ENCODE results near the gene CYS1.
"Not testable (repeated sequence)": the region's sequence is repeated elsewhere in the genome, so short reads cannot be mapped to it uniquely, and the experiment has no call there.

The CYS1 gene

GRCh38 chr2:10019174-10019573 is 61.0 kb downstream of the CYS1 start:
- DNase-seq (ENCODE audit: insufficient read length, low spot score) (no peak), FAIRE-seq (no peak)
- no peak for TF ChIP-seq PAX5 (IDR thresholded peaks at IDR 0.05; ENCODE audit: insufficient read depth, low read length, severe bottlenecking)
- no peak for TF ChIP-seq POLR2AphosphoS5 (IDR thresholded peaks at IDR 0.05; ENCODE audit: low read depth, low read length)
- no peak for TF ChIP-seq POU2F2 (IDR thresholded peaks at IDR 0.05; ENCODE audit: low read depth, low read length)
- no peak for TF ChIP-seq SPI1 (IDR thresholded peaks at IDR 0.05; ENCODE audit: low read depth, low read length)
- no peak for TF ChIP-seq POLR2A (IDR thresholded peaks at IDR 0.05; ENCODE audit: low read depth, low read length)
- no peak for TF ChIP-seq TAF1 (IDR thresholded peaks at IDR 0.05; ENCODE audit: low read depth, low read length)

DNA sequence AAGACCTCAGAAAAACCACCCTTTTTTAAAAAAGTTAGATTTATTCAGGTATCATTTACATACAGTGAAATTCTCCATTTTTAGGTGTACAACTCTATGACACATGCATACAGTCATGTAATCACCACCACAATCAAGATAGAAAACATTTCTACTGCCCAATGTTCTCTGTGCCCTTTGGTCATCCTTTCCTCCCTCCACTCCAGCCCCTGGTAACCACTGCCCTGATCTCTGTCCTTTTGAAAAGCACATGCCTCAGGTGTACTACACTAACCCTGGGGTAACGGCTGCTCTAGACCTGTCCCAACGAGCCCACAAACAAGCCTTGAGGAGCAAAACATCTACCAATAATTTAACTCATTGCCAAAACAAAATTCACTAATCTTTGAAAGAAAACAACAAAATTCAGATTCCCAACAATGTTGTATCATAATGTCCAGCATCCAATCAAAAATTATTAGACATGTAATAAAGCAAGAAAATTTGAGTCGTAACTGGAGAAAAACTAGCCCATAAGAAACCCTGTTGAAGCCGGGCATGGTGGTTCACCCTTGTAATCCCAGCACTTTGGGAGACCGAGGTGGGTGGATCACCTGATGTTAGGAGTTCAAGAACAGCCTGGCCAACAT is 62.8 kb downstream of the CYS1 start:
- no peak for TF ChIP-seq TAF1 (IDR thresholded peaks at IDR 0.05; ENCODE audit: low read depth, low read length)
- no peak for TF ChIP-seq POU2F2 (IDR thresholded peaks at IDR 0.05; ENCODE audit: low read depth, low read length)
- no peak for TF ChIP-seq PAX5 (IDR thresholded peaks at IDR 0.05; ENCODE audit: insufficient read depth, low read length, severe bottlenecking)
- TF ChIP-seq SPI1 (IDR thresholded peaks at IDR 0.05; ENCODE audit: low read depth, low read length): no peak
- TF ChIP-seq POLR2A (IDR thresholded peaks at IDR 0.05; ENCODE audit: low read depth, low read length): no peak
- no peak for TF ChIP-seq POLR2AphosphoS5 (IDR thresholded peaks at IDR 0.05; ENCODE audit: low read depth, low read length)
- DNase-seq (ENCODE audit: insufficient read length, low spot score) (no peak), FAIRE-seq (no peak)

- DNase-seq (ENCODE audit: insufficient read length, low spot score): no peak
- FAIRE-seq: no peak
- TF ChIP-seq SPI1 (IDR thresholded peaks at IDR 0.05; ENCODE audit: low read depth, low read length) (no peak), TAF1 (IDR thresholded peaks at IDR 0.05; ENCODE audit: low read depth, low read length) (no peak), PAX5 (IDR thresholded peaks at IDR 0.05; ENCODE audit: insufficient read depth, low read length, severe bottlenecking) (no peak), POLR2A (IDR thresholded peaks at IDR 0.05; ENCODE audit: low read depth, low read length) (no peak), POU2F2 (IDR thresholded peaks at IDR 0.05; ENCODE audit: low read depth, low read length) (no peak), POLR2AphosphoS5 (IDR thresholded peaks at IDR 0.05; ENCODE audit: low read depth, low read length) (no peak)
These were observed 63.4 kb downstream of the CYS1 start for GRCh38 chr2:10016802-10017258.

DNA sequence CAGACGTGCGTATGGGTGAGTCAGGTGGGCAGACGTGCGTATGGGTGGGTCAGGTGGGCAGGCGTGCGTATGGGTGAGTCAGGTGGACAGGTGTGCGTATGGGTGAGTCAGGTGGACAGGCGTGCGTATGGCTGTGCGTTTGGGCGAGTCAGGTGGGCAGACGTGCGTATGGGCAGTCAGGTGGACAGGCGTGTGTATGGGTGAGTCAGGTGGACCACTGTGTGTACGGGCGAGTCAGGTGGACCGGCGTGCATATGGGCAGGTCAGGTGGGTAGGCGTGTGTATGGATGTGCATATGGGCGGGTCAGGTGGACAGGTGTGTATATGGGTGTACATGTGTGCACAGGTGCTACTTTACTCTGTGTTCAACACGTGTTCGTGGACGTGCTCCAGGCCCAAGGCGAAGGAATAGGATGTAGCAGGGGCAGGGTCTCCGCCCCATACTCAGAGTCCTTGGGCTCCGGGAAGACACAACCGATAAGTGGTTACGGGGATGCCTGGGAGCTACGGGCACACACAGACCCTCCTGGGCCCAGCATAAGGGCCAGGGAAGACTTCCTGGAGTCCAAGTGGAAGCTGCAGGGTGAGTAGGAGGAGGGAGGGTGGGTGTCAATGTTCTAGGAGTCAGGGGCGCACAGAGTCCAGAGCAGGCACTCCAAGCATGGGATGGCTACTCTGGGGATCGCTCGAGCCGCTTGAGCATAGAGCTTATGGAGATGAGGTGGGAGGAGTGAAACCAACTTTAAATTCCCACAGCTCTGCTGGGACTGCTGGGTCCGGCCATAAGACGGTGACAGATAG is 64.0 kb downstream of the CYS1 start:
- FAIRE-seq: peak; percentile 43
- no peak for DNase-seq (ENCODE audit: insufficient read length, low spot score)
- no peak for TF ChIP-seq POU2F2 (IDR thresholded peaks at IDR 0.05; ENCODE audit: low read depth, low read length)
- no peak for TF ChIP-seq POLR2AphosphoS5 (IDR thresholded peaks at IDR 0.05; ENCODE audit: low read depth, low read length)
- TF ChIP-seq POLR2A (IDR thresholded peaks at IDR 0.05; ENCODE audit: low read depth, low read length): no peak
- no peak for TF ChIP-seq SPI1 (IDR thresholded peaks at IDR 0.05; ENCODE audit: low read depth, low read length)
- TF ChIP-seq TAF1 (IDR thresholded peaks at IDR 0.05; ENCODE audit: low read depth, low read length): no peak
- TF ChIP-seq PAX5 (IDR thresholded peaks at IDR 0.05; ENCODE audit: insufficient read depth, low read length, severe bottlenecking): no peak

DNA sequence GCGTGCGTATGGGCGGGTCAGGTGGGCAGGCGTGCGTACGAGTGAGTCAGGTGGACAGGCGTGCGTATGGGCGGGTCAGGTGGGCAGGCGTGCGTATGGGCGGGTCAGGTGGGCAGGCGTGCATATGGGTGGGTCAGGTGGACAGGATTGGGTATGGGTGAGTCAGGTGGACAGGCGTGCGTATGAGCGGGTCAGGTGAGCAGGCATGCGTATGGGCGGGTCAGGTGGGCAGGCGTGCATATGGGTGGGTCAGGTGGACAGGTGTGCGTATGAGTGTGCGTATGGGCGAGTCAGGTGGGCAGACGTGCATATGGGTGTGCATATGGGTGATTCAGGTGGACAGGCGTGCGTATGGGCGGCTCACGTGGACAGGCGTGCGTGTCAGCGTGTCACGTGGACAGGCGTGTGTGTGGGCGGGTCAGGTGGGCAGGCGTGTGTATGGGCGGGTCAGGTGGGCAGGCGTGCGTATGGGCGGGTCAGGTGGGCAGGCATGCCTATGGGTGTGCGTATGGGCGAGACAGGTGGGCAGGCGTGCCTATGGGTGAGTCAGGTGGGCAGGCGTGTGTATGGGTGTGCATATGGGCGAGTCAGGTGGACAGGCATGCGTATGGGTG is 64.7 kb downstream of the CYS1 start:
- peak; percentile 87 for FAIRE-seq
- not testable (repeated sequence) for DNase-seq (ENCODE audit: insufficient read length, low spot score)

DNA sequence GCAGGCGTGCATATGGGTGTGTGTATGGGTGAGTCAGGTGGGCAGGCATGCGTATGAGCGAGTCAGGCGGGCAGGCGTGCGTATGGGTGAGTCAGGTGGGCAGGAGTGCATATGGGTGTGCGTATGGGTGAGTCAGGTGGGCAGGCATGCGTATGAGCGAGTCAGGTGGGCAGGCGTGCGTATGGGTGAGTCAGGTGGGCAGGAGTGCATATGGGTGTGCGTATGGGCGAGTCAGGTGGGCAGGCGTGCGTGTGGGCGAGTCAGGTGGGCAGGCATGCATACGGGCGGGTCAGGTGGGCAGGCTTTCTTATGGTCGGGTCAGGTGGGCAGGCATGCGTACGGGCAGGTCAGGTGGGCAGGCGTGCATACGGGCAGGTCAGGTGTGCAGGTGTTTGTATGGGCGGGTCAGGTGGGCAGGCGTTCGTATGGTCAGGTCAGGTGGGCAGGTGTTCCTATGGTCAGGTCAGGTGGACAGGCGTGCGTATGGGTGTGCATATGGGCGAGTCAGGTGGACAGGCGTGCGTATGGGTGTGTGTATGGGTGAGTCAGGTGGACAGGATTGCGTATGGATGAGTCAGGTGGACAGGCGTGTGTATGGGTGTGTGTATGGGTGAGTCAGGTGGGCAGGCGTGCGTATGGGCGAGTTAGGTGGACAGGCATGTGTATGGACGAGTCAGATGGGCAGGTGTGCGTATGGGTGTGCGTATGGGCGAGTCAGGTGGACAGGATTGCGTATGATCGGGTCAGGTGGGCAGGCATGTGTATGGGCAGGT is 65.6 kb downstream of the CYS1 start:
- FAIRE-seq: peak; percentile 20
- TF ChIP-seq PAX5 (IDR thresholded peaks at IDR 0.05; ENCODE audit: insufficient read depth, low read length, severe bottlenecking) (no peak), POLR2A (IDR thresholded peaks at IDR 0.05; ENCODE audit: low read depth, low read length) (no peak), POU2F2 (IDR thresholded peaks at IDR 0.05; ENCODE audit: low read depth, low read length) (no peak), SPI1 (IDR thresholded peaks at IDR 0.05; ENCODE audit: low read depth, low read length) (no peak), TAF1 (IDR thresholded peaks at IDR 0.05; ENCODE audit: low read depth, low read length) (no peak), POLR2AphosphoS5 (IDR thresholded peaks at IDR 0.05; ENCODE audit: low read depth, low read length) (no peak)
- no peak for DNase-seq (ENCODE audit: insufficient read length, low spot score)

DNA sequence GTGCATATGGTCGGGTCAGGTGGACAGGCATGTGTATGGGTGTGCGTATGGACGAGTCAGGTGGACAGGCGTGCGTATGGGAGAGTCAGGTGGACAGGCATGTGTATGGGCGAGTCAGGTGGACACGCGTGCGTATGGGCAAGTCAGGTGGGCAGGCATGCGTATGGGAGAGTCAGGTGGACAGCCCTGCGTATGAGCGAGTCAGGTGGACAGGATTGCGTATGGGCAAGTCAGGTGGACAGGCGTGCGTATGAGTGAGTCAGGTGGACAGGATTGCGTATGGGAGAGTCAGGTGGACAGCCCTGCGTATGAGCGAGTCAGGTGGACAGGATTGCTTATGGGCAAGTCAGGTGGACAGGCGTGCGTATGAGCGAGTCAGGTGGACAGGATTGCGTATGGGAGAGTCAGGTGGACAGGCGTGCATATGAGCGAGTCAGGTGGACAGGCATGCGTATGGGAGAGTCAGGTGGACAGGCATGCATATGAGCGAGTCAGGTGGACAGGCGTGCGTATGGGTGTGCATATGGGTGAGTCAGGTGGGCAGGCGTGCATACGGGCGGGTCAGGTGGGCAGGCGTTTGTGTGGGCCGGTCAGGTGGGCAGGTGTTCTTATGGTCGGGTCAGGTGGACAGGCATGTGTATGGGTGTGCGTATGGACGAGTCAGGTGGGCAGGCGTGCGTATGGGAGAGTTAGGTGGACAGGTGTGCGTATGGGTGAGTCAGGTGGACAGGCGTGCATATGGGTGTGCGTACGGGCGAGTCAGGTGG is 66.4 kb downstream of the CYS1 start:
- not testable (repeated sequence) for DNase-seq (ENCODE audit: insufficient read length, low spot score)
- peak; percentile 70 for FAIRE-seq

DNA sequence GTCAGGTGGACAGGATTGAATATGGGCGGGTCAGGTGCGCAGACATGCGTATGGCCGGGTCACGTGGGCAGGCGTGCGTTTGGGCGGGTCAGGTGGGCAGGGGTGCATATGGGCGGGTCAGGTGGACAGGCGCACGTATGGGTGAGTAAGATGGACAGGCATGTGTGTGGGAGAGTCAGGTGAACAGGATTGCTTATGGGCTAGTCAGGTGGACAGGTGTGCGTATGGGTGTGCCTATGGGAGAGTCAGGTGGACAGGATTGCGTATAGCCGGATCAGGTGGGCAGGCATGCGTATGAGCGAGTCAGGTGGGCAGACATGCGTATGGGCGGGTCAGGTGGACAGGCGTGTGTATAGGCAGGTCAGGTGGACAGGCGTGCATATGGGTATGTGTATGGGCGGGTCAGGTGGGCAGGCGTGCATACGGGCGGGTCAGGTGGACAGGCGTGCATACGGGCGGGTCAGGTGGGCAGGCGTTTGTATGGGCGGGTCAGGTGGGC is 67.2 kb downstream of the CYS1 start:
- TF ChIP-seq SPI1 (IDR thresholded peaks at IDR 0.05; ENCODE audit: low read depth, low read length) (no peak), TAF1 (IDR thresholded peaks at IDR 0.05; ENCODE audit: low read depth, low read length) (no peak), POLR2A (IDR thresholded peaks at IDR 0.05; ENCODE audit: low read depth, low read length) (no peak), POLR2AphosphoS5 (IDR thresholded peaks at IDR 0.05; ENCODE audit: low read depth, low read length) (no peak), POU2F2 (IDR thresholded peaks at IDR 0.05; ENCODE audit: low read depth, low read length) (no peak), PAX5 (IDR thresholded peaks at IDR 0.05; ENCODE audit: insufficient read depth, low read length, severe bottlenecking) (no peak)
- DNase-seq (ENCODE audit: insufficient read length, low spot score) (no peak), FAIRE-seq (peak; percentile 50)

- FAIRE-seq; DNase-seq (ENCODE audit: insufficient read length, low spot score): not testable (repeated sequence)
These were observed 67.7 kb downstream of the CYS1 start for GRCh38 chr2:10012366-10012962.

DNA sequence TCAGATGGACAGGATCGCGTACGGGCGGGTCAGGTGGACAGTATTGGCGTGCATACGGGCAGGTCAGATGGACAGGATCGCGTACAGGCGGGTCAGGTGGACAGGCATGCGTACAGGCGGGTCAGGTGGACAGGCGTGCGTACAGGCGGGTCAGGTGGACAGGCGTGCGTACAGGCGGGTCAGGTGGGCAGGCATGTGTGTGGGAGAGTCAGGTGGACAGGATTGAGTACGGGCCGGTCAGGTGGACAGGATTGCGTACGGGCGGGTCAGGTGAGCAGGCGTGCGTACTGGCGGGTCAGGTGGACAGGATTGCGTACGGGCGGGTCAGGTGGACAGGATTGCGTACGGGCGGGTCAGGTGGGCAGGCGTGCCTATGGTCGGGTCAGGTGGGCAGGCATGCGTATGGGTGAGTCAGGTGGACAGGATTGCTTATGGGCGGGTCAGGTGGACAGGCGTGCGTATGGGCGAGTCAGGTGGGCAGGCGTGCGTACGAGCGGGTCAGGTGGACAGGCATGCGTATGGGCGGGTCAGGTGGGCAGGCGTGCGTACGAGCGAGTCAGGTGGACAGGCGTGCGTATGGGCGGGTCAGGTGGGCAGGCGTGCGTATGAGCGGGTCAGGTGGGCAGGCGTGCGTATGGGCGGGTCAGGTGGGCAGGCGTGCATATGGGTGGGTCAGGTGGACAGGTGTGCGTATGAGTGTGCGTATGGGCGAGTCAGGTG is 68.4 kb downstream of the CYS1 start:
- not testable (repeated sequence) for FAIRE-seq; DNase-seq (ENCODE audit: insufficient read length, low spot score)

DNA sequence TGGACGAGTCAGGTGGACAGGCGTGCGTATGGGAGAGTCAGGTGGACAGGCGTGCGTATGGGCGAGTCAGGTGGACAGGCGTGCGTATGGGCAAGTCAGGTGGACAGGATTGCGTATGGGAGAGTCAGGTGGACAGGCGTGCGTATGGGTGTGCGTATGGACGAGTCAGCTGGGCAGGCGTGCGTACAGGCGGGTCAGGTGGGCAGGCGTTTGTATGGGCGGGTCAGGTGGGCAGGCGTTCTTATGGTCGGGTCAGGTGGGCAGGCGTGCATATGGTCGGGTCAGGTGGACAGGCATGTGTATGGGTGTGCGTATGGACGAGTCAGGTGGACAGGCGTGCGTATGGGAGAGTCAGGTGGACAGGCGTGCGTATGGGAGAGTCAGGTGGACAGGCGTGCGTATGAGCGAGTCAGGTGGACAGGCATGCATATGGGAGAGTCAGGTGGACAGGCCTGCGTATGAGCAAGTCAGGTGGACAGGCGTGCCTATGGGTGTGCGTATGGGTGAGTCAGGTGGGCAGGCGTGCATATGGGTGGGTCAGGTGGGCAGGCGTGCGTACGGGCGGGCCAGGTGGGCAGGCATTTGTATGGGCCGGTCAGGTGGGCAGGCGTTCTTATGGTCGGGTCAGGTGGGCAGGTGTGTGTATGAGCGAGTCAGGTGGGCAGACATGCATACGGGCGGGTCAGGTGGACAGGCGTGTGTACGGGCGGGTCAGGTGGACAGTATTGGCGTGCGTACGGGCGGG is 69.2 kb downstream of the CYS1 start:
- not testable (repeated sequence) for DNase-seq (ENCODE audit: insufficient read length, low spot score); FAIRE-seq

All from GM12891 (cell line).